NAMALWA (cell line): Measurements from ENCODE around the gene PCP4.

Experiments
- DNase-seq: peaks from one replicate; pipeline ENCODE4 v3.0.0-alpha.2; 2015; ENCODE audit warnings: low spot score

PCP4 gene

GRCh38 chr21:39972976-39973770, 105.9 kb downstream of the PCP4 start:
- DNase-seq, result no peak

GRCh38 chr21:39976800-39977199, 109.6 kb downstream of the PCP4 start:
- no peak for DNase-seq
